GM12864 (cell line): ENCODE results near the gene TUBA4A.

Experiments
- DNase-seq: peaks from one replicate; pipeline ENCODE4 v3.0.0-alpha.2; 2011; ENCODE audit warnings: low read depth
- H3K4me3 ChIP-seq: 2 replicates; pipeline ENCODE4 v1.5.1; 2011; ENCODE audit warnings: mild to moderate bottlenecking, low read depth, low read length, control low read depth
- TF ChIP-seq, protein P1 (sequence below): IDR thresholded peaks from 2 replicates; pipeline ENCODE4 v1.5.1; 2011; ENCODE audit warnings: low read depth, mild to moderate bottlenecking, moderate library complexity, low read length, control low read depth, inconsistent platforms; ENCODE audit errors: missing control alignments

Gene TUBA4A

GRCh38 chr2:219274361-219274921 lies 20.7 kb upstream of the TUBA4A start:
- no peak overlapping the region for H3K4me3 ChIP-seq
- no peak for DNase-seq
- TF ChIP-seq, protein P1, sequence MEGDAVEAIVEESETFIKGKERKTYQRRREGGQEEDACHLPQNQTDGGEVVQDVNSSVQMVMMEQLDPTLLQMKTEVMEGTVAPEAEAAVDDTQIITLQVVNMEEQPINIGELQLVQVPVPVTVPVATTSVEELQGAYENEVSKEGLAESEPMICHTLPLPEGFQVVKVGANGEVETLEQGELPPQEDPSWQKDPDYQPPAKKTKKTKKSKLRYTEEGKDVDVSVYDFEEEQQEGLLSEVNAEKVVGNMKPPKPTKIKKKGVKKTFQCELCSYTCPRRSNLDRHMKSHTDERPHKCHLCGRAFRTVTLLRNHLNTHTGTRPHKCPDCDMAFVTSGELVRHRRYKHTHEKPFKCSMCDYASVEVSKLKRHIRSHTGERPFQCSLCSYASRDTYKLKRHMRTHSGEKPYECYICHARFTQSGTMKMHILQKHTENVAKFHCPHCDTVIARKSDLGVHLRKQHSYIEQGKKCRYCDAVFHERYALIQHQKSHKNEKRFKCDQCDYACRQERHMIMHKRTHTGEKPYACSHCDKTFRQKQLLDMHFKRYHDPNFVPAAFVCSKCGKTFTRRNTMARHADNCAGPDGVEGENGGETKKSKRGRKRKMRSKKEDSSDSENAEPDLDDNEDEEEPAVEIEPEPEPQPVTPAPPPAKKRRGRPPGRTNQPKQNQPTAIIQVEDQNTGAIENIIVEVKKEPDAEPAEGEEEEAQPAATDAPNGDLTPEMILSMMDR: no peak

DNA sequence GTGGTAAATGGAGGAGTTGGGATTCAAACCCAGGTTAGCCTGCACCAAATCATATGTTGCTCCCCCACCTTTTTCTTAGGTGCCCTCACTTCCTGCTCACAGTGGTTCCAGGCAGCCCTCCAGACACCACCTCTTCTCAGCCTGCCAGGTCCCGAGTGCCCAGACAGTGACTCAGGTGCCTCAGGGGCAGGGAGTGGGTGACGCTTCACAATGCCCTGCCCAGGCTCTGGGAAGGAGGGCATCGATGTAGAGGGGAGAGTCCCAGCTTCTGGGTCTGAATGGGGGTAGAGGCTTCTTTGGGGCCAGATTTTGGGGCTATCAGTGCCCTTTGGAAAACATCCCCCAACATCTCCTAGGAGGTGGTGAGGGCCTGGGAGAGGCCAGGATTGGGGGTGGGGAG lies 20.2 kb upstream of the TUBA4A start:
- TF ChIP-seq, protein P1: no peak
- no peak for DNase-seq
- no peak overlapping the region for H3K4me3 ChIP-seq

- no peak for DNase-seq
- no peak overlapping the region for H3K4me3 ChIP-seq
- TF ChIP-seq, protein P1: no peak
These were observed 19.3 kb upstream of the TUBA4A start for GRCh38 chr2:219272995-219273394.

DNA sequence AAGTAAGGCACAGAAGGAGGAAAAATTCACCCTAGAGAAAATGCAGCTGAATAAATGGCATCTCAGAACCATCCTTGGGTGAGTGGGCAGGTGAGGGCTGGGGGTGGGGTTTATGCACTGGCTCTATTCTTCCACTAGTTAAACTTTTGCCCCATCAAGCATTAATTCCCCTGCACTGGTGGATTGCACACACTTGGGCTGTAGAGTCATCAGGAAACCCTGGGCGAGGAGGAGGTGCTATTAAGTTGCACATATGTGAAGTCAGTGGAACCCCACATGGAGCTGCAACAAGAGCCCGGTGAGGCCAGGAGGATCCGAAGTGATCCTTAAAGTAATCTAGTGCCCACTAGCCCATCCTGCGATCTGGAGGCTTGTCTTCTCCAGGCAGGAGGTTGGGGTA lies 18.6 kb upstream of the TUBA4A start:
- H3K4me3 ChIP-seq: no peak overlapping the region
- no peak for DNase-seq
- TF ChIP-seq, protein P1: no peak

- DNase-seq: no peak
- TF ChIP-seq, protein P1: no peak
- no peak overlapping the region for H3K4me3 ChIP-seq
These were observed 17.3 kb upstream of the TUBA4A start for GRCh38 chr2:219271021-219271420.

DNA sequence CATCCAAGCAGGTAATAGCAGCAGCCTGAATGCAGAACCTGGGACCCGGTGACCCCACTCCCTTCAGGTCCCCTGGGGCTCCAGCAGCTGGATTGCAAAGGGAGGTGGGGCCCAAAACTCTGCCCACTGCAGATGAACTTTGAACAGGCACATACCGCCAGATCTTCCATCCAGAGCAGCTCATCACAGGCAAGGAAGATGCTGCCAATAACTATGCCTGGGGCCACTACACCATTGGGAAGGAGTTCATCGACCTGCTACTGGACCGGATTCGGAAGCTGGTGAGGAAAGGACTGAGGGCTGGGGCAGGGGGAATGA lies 16.3 kb upstream of the TUBA4A start:
- no peak overlapping the region for H3K4me3 ChIP-seq
- DNase-seq: no peak
- TF ChIP-seq, protein P1: no peak

DNA sequence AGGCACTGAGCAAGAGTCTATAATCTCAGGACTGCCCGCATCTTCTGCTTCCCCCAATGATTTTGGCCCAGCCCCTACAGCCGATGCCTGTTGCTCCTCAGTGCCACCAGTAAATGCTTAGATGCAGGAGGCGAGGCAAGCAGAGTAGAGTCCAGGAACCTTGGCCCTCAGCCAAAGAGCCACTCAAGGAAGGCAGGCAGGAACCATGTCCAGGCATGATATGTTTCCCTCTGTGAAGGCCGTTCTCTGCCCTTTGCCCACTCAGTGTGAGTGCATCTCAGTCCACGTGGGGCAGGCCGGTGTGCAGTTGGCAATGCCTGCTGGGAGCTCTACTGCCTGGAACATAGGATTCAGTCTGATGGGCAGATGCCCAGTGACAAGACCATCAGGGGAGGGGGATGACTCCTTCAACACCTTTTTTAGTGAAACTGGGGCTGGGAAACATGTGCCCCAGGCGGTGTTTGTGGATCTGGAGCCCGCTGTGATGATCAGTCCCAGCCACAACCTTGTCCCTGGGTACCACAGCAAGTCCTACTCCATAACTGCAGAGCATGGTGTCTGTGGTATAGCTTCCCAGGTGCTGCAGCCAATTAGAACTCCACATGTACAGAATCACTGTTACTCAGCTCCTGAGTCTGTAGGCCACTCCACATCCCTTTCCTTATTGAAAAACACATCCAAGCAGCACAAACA lies 15.8 kb upstream of the TUBA4A start:
- DNase-seq: no peak
- no peak overlapping the region for H3K4me3 ChIP-seq
- TF ChIP-seq, protein P1: no peak
